LHCN-M2 (cell line): ENCODE results near the gene PDGFD. TPM values are rescaled to one million over a fixed set of nuclear protein-coding genes. Genes with fewer than 3 reads are reported as not detected.
A peak's percentile ranks its signal among the peaks of the same experiment; 100 is the strongest.
"Not testable (repeated sequence)": the region's sequence is repeated elsewhere in the genome, so short reads cannot be mapped to it uniquely, and the experiment has no call there.

ENCODE experiments used
- DNase-seq: peaks from one replicate; pipeline ENCODE4 v3.0.0-alpha.2; 2012; ENCODE audit warnings: low read depth
- total RNA-seq: library from RNA; depleted of rRNA; stranded (reverse); fragments of >200 nt; gene quantifications from 2 replicates; pipeline ENCODE4 v1.2.3, GENCODE V29; 2014

PDGFD gene
- total RNA-seq, 1 experiment from 2014 or later, result under 0.01 TPM

DNA sequence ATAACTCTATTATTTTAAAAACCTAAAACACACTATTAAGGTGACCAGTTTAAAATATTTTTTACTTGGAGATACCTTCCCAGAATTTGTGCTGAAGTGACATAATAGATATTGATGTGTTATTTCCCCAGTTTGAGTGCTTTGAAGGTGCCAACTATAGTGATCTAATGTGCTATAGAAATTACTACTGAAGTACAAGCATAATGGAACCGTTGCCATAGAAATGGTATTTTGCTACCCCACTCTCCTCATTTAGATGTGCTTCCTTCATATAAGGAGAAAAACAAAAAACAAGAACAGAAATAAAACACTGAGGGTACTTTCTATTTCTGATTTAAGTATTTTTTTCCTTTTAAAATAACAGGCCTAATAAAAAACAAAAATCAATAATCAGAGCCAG, 108.4 kb downstream of the PDGFD start:
- DNase-seq, result no peak

- DNase-seq, result no peak
Measured at GRCh38 chr11:104054911-104055529, 108.9 kb downstream of the PDGFD start.

DNA sequence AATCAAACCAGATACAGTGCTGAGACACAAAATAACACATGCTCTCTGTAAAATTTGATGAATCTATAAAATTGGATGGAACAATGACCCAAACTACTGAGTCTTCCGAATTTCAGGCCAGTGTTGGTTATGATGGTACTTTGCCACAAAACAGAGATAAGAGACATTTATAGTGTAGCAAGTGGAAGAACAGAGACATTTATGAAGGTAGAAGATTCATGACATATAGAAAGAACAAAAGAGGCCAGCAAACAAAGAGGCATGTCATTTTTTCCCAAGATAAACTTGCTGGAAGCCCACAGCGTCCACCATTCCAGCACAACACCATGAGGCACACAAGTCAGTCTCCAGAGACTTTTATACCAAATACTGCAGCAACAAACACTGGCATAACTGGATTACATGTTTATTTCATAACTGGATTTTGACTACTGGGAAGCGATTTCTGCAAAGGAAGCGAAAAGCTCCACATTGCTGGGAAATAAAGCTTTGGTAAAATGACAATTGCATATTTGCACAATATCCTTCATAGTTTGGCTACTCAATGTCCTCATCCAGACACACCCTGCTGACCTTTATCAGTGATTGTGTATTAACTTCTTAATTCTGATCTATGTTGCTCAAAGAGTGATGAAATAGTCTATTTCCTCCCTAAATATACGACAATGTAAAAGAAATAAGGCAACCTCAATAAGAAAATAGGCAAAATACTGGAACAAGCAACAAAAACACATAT, 110.0 kb downstream of the PDGFD start:
- DNase-seq, result no peak

- no peak for DNase-seq
Measured at GRCh38 chr11:104051778-104052177, 112.2 kb downstream of the PDGFD start.

- no peak for DNase-seq
Measured at GRCh38 chr11:104049116-104049515, 114.8 kb downstream of the PDGFD start.

DNA sequence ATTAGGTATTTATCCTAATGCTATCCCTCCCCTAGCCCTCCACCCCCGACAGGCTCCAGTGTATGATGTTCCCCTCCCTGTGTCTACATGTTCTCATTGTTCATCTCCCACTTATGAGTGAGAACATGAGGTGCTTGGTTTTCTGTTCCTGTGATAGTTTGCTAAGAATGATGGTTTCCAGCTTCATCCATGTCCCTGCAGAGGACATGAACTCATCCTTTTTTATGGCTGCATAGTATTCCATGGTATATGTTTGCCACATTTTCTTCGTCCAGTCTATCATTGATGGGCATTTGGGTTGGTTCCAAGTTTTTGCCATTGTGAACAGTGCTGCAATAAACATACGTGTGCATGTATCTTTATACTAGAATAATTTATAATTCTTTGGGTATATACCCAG, 117.1 kb downstream of the PDGFD start:
- not testable (repeated sequence) for DNase-seq

GRCh38 chr11:104046331-104046730, 117.6 kb downstream of the PDGFD start:
- no peak for DNase-seq

DNA sequence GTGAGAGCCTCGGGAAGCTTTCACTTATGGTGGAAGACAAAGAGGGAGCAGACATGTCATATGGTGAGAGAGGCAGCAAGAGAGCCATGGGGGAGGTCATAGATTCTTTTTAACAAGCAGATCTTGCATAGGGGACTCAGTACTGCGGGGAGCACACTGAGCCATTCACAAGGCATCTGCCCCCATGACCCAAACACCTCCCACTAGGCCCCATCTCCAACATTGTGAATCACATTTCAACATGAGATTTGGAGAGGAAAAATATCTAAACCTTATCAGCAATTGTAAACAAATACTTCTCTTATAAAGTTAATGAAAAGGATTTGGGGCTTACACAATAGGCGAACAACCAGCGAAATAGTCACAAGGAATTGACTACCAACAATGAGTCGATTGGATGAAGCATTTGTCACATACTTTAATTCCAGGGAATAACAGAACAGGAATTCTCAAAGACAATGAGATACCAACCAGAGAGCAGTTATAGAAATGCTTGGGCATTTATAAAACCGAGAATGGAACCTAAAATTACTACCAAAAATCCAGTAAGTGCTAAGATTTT, 120.2 kb downstream of the PDGFD start:
- no peak for DNase-seq

- DNase-seq, result no peak
Measured at GRCh38 chr11:104043142-104043541, 120.8 kb downstream of the PDGFD start.

DNA sequence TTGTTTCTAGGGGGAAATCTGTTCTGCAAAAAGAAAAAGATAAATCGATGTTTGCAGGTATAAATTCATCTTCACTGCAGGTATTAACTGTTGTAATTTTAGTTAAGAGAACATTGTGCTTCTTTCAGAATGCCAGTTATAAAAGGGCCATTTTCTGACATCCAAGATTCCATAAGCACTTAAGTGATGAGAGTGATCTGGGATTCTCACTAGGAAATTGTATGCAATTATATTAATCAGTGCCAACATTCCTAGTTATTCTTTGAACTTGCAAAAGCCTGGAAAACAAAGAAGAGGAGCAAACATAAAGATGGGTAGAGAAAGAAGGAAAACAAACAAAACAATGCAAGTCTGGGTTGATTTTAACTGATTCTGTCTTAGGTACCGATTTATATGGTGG, 122.2 kb downstream of the PDGFD start:
- DNase-seq, result no peak

- no peak for DNase-seq
Measured at GRCh38 chr11:104036995-104037394, 127.0 kb downstream of the PDGFD start.

DNA sequence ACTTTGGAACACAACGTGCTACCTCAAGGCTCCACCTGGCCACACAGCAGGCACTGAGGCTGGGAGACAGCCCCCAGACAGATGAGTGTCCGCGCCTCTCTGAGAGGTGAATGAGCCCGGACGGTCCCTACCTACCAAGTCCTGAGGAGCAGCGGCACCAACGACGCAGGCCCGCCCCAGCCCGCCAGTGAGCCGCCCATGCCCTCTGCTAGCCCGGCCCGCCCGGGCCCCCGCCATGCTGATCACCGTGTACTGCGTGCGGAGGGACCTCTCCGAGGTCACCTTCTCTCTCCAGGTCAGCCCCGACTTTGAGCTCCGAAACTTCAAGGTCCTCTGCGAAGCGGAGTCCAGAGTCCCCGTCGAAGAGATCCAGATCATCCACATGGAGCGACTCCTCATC, 127.4 kb downstream of the PDGFD start, which contains the start of gene DDI1:
TSS of gene DDI1 (plus strand) at position 53 of the 400 bp plus-strand sequence. CDS start at position 236, 183 bp downstream.
- no peak for DNase-seq

- DNase-seq, result no peak
Measured at GRCh38 chr11:104033561-104033960, 130.4 kb downstream of the PDGFD start.

DNA sequence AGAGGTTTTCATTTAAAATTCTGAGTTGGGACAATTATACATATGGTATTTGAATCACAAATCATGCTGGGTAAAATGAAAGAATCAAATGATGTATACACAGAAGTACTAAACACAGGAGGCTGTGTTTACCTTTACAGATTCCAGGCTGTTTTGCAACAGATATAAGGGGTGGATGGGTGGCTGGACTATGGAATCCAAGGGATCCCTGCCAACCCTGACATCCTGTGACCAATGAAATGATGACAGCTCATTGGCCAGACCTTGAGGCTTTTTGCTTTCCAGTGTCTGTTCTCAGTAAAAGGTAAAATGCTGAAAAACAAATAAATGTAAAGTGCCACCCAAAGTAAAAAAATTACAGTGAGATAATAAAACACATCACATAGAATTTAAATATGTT, 130.8 kb downstream of the PDGFD start:
- DNase-seq, result peak; percentile 9

DNA sequence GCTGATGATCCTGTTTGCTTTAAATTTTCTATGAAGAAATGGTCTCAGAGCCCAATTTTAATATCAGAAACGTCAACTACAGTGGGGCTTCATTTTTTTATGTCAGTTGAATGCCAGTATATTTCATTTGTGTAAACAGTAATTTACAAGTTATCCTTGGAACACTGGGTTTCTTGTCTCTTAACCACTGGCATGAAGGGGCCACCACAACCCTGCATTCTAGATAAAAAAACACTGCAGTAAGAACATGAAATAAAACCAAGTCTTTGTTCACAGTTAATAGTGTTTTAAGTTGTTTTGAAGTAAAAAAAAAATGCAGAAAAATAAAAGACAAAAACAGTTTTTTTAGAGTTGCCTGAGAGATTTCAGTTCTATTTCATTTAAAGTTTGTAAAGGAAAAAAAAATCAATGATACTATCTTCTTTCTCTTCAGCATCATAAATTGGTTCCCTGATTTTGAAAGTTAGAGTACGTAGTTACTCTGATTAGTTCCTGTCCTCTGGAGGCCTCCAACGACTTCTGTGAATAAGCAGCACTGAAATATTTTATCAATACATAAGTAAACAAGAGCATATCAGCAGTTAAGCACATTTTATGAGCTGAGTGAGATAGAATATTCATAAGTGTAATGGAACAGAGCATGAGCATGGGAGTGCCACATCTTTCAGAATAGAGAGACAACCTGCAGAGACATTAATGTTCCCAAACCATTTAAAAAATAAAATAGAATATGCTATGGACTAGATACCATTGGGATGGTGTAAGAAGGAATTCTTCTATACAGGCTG, 135.3 kb downstream of the PDGFD start:
- peak; percentile 4 for DNase-seq

DNA sequence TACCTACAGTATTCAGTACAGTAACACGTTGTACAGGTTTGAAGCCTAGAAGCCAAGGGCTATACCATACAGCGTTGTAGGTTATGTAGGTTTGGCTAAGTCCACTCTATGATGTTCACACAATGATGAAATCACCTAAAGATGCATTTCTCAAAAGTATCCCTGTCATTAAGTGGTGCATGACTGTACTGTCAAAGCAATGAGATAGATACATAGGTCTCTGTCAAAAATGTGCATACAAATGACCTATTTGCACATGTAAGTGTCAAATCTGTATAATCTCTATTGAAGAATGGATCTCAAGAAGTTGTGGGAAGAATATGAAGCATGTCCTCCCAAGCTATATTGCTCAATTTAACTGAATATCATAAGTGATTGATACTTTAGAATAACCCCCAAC, 139.4 kb downstream of the PDGFD start:
- no peak for DNase-seq

GRCh38 chr11:104015649-104016415, 148.1 kb downstream of the PDGFD start:
- DNase-seq, result no peak

DNA sequence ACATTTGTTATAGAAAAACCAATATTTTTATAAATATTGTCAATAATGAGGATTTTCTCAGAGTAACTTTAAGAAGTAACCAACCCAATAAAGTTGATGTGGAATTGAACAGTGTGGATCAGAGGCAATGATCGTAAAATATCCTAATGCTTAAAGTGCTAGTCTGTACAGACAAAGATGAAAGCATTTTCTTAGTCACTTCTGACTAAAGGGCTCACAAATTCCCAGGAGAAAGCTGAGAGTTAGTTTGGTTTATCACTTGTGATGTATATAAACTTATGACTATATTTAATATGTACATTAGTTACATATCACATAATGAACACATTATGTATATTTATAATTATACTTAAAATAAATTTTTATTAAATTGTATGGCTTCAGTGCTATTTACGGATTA, 152.9 kb downstream of the PDGFD start:
- no peak for DNase-seq

DNA sequence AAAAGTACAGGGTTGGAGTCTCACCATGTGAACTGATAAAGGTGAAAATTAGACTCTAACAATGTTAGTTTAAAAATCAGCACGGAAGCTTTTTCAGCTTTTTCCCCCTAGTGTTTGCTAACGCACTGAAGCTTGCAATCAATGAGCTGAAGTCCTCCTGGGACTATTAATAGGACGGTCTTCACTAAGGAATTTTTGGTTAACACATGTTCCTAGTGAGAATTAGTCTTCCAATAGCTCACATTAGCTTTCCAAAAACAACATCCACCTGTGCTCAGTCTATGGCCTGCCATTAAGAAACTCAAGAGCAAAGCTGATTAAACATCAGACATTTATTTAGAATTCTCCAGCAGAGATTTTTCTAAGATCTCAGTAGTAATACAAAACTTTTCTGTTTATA, 154.2 kb downstream of the PDGFD start:
- no peak for DNase-seq

DNA sequence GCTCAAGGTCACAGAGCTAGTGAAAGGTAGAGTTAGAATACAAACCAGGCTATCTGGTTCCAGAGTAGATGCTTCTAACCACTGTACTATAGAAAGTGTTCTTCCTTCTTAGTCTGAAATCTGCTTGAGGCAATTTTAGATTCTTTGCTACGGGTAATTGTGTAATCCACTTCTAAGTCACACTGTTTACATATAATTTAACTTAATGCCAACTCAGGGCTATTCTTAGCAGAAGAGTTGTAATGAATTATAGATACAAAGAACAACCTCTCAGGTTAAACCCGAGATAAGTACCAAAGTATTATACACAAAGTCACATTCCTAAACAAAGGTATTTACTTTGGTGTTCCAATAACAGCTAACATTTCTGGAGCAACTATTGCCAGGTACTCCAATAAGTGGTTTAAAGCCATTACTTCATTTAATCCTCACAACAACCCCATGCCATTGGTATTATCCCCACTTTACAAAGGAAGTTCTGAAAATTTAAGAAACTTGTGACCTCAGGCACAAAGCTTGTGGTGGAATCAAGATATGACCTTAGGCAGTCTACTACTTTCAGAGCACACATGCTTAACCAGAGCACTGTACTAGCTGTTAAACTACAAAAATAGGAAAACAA, 158.6 kb downstream of the PDGFD start:
- no peak for DNase-seq

GRCh38 chr11:104003491-104003890, 160.5 kb downstream of the PDGFD start:
- DNase-seq, result peak; percentile 16
